Psoas muscle (tissue), 8 donors: ENCODE results near the gene STARD10. TPM values are rescaled to one million over a fixed set of nuclear protein-coding genes. Genes with fewer than 3 reads are reported as not detected.
A peak's percentile ranks its signal among the peaks of the same experiment; 100 is the strongest.

ENCODE experiments used
- ATAC-seq, 4 donors: fragments of 200-7000 bp; cut with Tn5 transposase; one replicate each; pipeline ENCODE4 v1.9.1; 2020; ENCODE audit warnings: moderate library complexity in 3 of 4, mild to moderate bottlenecking in 2 of 4
- DNase-seq, 2 donors: peaks; one replicate each; pipeline ENCODE4 v3.0.0-alpha.2; 2020
- H3K27ac ChIP-seq: fragments of 200-600 bp; one replicate; pipeline ENCODE4 v1.8.0; 2022
- H3K27me3 ChIP-seq, 3 donors: fragments of 200-600 bp in 1 of 3; one replicate each; pipeline versions ENCODE4 v1.6.1 to v1.8.0; 2013 to 2022; ENCODE audit warnings: low read length in 2 of 3, mild to moderate bottlenecking in 2 of 3, moderate library complexity in 1 of 3; ENCODE audit not compliant: insufficient read depth in 3 of 3
- H3K36me3 ChIP-seq, 2 donors: fragments of 200-600 bp in 1 of 2; one replicate each; pipeline versions ENCODE4 v1.6.1 to v1.8.0; 2013 to 2022; ENCODE audit warnings: low read depth in 1 of 2, mild to moderate bottlenecking in 1 of 2, moderate library complexity in 1 of 2; ENCODE audit not compliant: insufficient read depth in 1 of 2
- H3K4me1 ChIP-seq: fragments of 200-600 bp; one replicate; pipeline ENCODE4 v1.8.0; 2022
- H3K4me3 ChIP-seq: fragments of 200-600 bp; one replicate; pipeline ENCODE4 v1.8.0; 2022; ENCODE audit warnings: mild to moderate bottlenecking
- H3K9me3 ChIP-seq: fragments of 200-600 bp; one replicate; pipeline ENCODE4 v1.8.0; 2022
- CTCF ChIP-seq: fragments of 200-600 bp; IDR thresholded peaks from one replicate; pipeline ENCODE4 v1.8.0; 2022; ENCODE audit warnings: antibody characterized with exemption
- WGBS, 3 donors: extraction: QIAGEN DNeasy Blood & Tissue Kit; methylation state at CpG; one replicate each; pipeline versions ENCODE4 v1.1.6 to v1.1.7; 2013; 5-methylcytosine and 5-hydroxymethylcytosine counted together
- intact Hi-C, 2 donors: fragments of 100-400 bp; cut with DNase I; formaldehyde crosslinking; loops; one replicate each; pipeline versions ENCODE4 v1.11.0 to v1.14.2; 2022
- polyA plus RNA-seq, 3 donors: library from polyadenylated mRNA; stranded (reverse); fragments of 200-250 nt; gene quantifications; one replicate each; pipeline ENCODE4 v1.2.3, GENCODE V29; 2013
- total RNA-seq, 4 donors: library from RNA; stranded (reverse); fragmentation: NEBNext Ultra II Directional in 2 of 4; extraction: Animal tissue kit (Norgen Biotek cat#: 25700) in 2 of 4; gene quantifications; one replicate each; pipeline versions ENCODE4 v1.2.1 to v1.2.4, GENCODE V29; 2021 to 2023
- donor health status: healthy with polysubstance abuse.
- donor health status: DM: no; HTN: no; CAD: no; lungs with moderate emphysema.
- donor health status: Bipolar disorder and iron deficiency.
- donor health status: healthy.
- donor health status: DM: yes; HTN: yes; CAD: no.
- donor health status: DM: no; HTN: no; CAD: no.
- donor health status: DM: no; HTN: no; CAD: no.
- donor health status: DM: yes; HTN: yes; CAD: no.

The STARD10 gene
- total and polyA plus RNA-seq, 7 donors, result 18.6 to 99.9 (median 57.3) TPM

GRCh38 chr11:72742513-72743320 lies 51.1 kb downstream of the STARD10 start:
- ATAC-seq (no peak), DNase-seq (peak in 1 of 2 donors; percentile 12)
- H3K4me3 ChIP-seq, result no peak overlapping the region
- H3K9me3 ChIP-seq, result no peaks in the 10 kb centered on the region
- H3K27me3 ChIP-seq, result no peaks in the 10 kb centered on the region
- H3K27ac ChIP-seq, result no peak overlapping the region
- TF ChIP-seq CTCF, result no peak
- H3K4me1 ChIP-seq, result peaks cover 10% of the 10 kb centered on the region
- no peaks in the 10 kb centered on the region for H3K36me3 ChIP-seq
- 86 to 88% (median 87%) methylated on average over 7 of the region's 7 CpGs for WGBS, 3 donors
- intact Hi-C loops, result no loop called here

- Histone ChIP-seq H3K36me3 (no peaks in the 10 kb centered on the region), H3K4me3 (no peak overlapping the region), H3K9me3 (no peaks in the 10 kb centered on the region), H3K27me3 (no peaks in the 10 kb centered on the region), H3K27ac (peak overlapping the region; percentile 36), H3K4me1 (peaks cover 10% of the 10 kb centered on the region)
- DNase-seq (peak in 1 of 2 donors; percentile 43), ATAC-seq (peak; percentile 15 to 61 (median 50))
- intact Hi-C loops, result no loop called here
- TF ChIP-seq CTCF, result no peak
- WGBS, 3 donors, result 65 to 67% (median 66%) methylated on average over 7 of the region's 7 CpGs
Measured at GRCh38 chr11:72741849-72742512, 51.9 kb downstream of the STARD10 start.

- WGBS, 3 donors, result 75 to 81% (median 80%) methylated on average over 8 of the region's 8 CpGs
- Histone ChIP-seq H3K36me3 (no peaks in the 10 kb centered on the region), H3K4me3 (no peak overlapping the region), H3K4me1 (peaks cover 10% of the 10 kb centered on the region), H3K27me3 (no peaks in the 10 kb centered on the region), H3K9me3 (no peaks in the 10 kb centered on the region), H3K27ac (peak overlapping the region; percentile 36)
- TF ChIP-seq CTCF, result no peak
- intact Hi-C loops, result no loop called here
- ATAC-seq (peak in 1 of 4 donors; percentile 4), DNase-seq (peak; percentile 42 to 63)
Measured at GRCh38 chr11:72741429-72741833, 52.4 kb downstream of the STARD10 start.

- intact Hi-C loops, result no loop called here
- Histone ChIP-seq H3K4me1 (peaks cover 10% of the 10 kb centered on the region), H3K27me3 (no peaks in the 10 kb centered on the region)
Measured at GRCh38 chr11:72740562-72741428, 53.1 kb downstream of the STARD10 start.

More at GRCh38 chr11:72740562-72741428, 53.1 kb downstream of the STARD10 start:
- TF ChIP-seq CTCF, result no peak
- ATAC-seq (no peak), DNase-seq (peak in 1 of 2 donors; percentile 15)
- Histone ChIP-seq H3K36me3 (no peaks in the 10 kb centered on the region), H3K4me3 (no peak overlapping the region), H3K9me3 (no peaks in the 10 kb centered on the region), H3K27ac (no peak overlapping the region)
- 71 to 74% (median 73%) methylated on average over 10 of the region's 10 CpGs for WGBS, 3 donors
